Measurements from ENCODE around the gene SFMBT2.
"Not testable (repeated sequence)": the region's sequence is repeated elsewhere in the genome, so short reads cannot be mapped to it uniquely, and the experiment has no call there.

SFMBT2 gene

GRCh38 chr10:7317786-7318446 lies 92.9 kb downstream of the SFMBT2 start:
- DNase-seq, result no peak

- DNase-seq, result no peak
Measured at GRCh38 chr10:7316839-7317238, 94.0 kb downstream of the SFMBT2 start.

- DNase-seq, result no peak
Measured at GRCh38 chr10:7315906-7316305, 94.9 kb downstream of the SFMBT2 start.

- no peak for DNase-seq
Measured at GRCh38 chr10:7314170-7314569, 96.7 kb downstream of the SFMBT2 start.

GRCh38 chr10:7312488-7312857 lies 98.4 kb downstream of the SFMBT2 start:
- DNase-seq, result no peak

- DNase-seq, result not testable (repeated sequence)
Measured at GRCh38 chr10:7311850-7312487, 98.9 kb downstream of the SFMBT2 start.

GRCh38 chr10:7311218-7311849 lies 99.5 kb downstream of the SFMBT2 start:
- DNase-seq, result no peak

GRCh38 chr10:7310076-7310475 lies 100.8 kb downstream of the SFMBT2 start:
- no peak for DNase-seq

GRCh38 chr10:7308826-7309225 lies 102.0 kb downstream of the SFMBT2 start:
- no peak for DNase-seq

GRCh38 chr10:7306616-7307015 lies 104.2 kb downstream of the SFMBT2 start:
- no peak for DNase-seq

- DNase-seq, result no peak
Measured at GRCh38 chr10:7306147-7306546, 104.7 kb downstream of the SFMBT2 start.

GRCh38 chr10:7305053-7305452 lies 105.8 kb downstream of the SFMBT2 start:
- DNase-seq, result no peak

GRCh38 chr10:7304110-7304509 lies 106.7 kb downstream of the SFMBT2 start:
- DNase-seq, result no peak

GRCh38 chr10:7302930-7303557 lies 107.8 kb downstream of the SFMBT2 start:
- DNase-seq, result no peak

GRCh38 chr10:7302392-7302906 lies 108.4 kb downstream of the SFMBT2 start:
- no peak for DNase-seq

GRCh38 chr10:7301006-7301778 lies 109.6 kb downstream of the SFMBT2 start:
- no peak for DNase-seq

GRCh38 chr10:7300384-7300971 lies 110.4 kb downstream of the SFMBT2 start:
- no peak for DNase-seq

GRCh38 chr10:7299601-7300325 lies 111.1 kb downstream of the SFMBT2 start:
- DNase-seq, result not testable (repeated sequence)

GRCh38 chr10:7298495-7298894 lies 112.3 kb downstream of the SFMBT2 start:
- no peak for DNase-seq

- DNase-seq, result no peak
Measured at GRCh38 chr10:7297094-7297493, 113.7 kb downstream of the SFMBT2 start.

GRCh38 chr10:7296648-7297047 lies 114.2 kb downstream of the SFMBT2 start:
- DNase-seq, result no peak

GRCh38 chr10:7296076-7296475 lies 114.8 kb downstream of the SFMBT2 start:
- no peak for DNase-seq

Measured in KG1 (cell line).